BJ (cell line): ENCODE measurements around the gene MGAM2. TPM values are rescaled to one million over a fixed set of nuclear protein-coding genes. Genes with fewer than 3 reads are reported as not detected.

ENCODE experiments used
- CTCF ChIA-PET: fragments of 350-600 bp; formaldehyde crosslinking; extraction: SDS; loops from one replicate; lab custom pipeline; 2021; ENCODE audit warnings: antibody characterized with exemption, inconsistent platforms; lab: Yijun Ruan, JAX
- POLR2A ChIA-PET: fragments of 300-600 bp; sonication (Branson Sonifier 250); formaldehyde crosslinking; extraction: SDS; loops from one replicate; lab custom pipeline; 2021; ENCODE audit warnings: antibody characterized with exemption; lab: Charles Lee
- DNase-seq: peaks from one replicate; pipeline ENCODE4 v3.0.0-alpha.2; 2011; ENCODE audit warnings: low read depth
- H3K27me3 ChIP-seq: 2 replicates; pipeline ENCODE4 v1.6.0; 2011; ENCODE audit warnings: low read length; ENCODE audit not compliant: control insufficient read depth, insufficient read depth
- H3K36me3 ChIP-seq: 2 replicates; pipeline ENCODE4 v1.5.1; 2011; ENCODE audit warnings: low read length; ENCODE audit not compliant: control insufficient read depth, insufficient read depth
- H3K4me3 ChIP-seq: 2 replicates; pipeline ENCODE4 v1.5.1; 2011; ENCODE audit warnings: low read depth, mild to moderate bottlenecking, control low read depth, low read length
- CTCF ChIP-seq: IDR thresholded peaks from 2 replicates; pipeline ENCODE4 v1.5.1; 2011; ENCODE audit warnings: low read depth, mild to moderate bottlenecking, control low read depth, inconsistent platforms, low read length, moderate library complexity; ENCODE audit not compliant: insufficient read depth
- polyA plus RNA-seq: library from polyadenylated mRNA; depleted of rRNA; stranded (reverse); fragments of >200 nt; gene quantifications from 2 replicates; pipeline ENCODE4 v1.2.3, GENCODE V29; 2011

Gene MGAM2
- polyA plus RNA-seq, 1 experiment, result not detected

DNA sequence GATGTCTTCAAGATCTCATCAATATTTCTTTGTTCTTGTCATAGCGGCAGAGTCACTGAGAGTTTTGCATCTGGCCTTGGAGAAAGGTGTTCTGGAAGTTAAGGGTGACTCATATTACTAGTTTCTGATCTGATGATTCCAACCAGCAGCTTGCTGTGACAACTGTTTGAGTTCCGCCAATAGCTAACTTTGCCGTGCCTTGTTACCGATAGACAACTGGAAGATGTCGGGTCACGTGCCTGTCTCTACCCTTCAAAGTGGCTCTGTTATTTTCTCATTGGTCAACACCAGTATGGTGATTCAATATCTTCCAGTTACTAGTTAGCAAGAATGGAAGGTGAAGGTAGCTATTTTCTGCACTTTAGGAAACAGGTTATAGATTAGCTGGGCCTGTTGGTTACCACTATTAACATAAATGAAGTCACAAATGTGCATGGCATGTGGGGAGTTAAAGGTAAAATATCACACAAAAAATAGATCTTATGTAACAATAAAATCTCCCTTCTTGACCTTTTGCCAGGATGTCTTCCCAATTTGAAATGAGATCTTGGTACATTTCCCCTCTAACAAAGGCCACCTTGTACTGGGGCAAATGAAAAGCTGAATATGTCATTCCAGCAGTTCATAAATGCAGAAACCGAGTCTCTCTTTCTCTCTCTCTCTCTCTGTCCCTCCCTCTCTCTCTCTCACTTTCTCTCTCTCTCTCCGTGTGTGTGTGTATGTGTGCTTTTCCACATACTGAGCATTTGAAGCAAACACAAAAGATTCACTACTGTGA lies 2.6 kb upstream of the MGAM2 start:
- no peak for TF ChIP-seq CTCF
- POLR2A ChIA-PET, result no interaction called here
- Histone ChIP-seq H3K4me3 (no peak overlapping the region), H3K27me3 (no peaks in the 10 kb centered on the region), H3K36me3 (no peaks in the 10 kb centered on the region)
- no peak for DNase-seq
- CTCF ChIA-PET, result no interaction called here

DNA sequence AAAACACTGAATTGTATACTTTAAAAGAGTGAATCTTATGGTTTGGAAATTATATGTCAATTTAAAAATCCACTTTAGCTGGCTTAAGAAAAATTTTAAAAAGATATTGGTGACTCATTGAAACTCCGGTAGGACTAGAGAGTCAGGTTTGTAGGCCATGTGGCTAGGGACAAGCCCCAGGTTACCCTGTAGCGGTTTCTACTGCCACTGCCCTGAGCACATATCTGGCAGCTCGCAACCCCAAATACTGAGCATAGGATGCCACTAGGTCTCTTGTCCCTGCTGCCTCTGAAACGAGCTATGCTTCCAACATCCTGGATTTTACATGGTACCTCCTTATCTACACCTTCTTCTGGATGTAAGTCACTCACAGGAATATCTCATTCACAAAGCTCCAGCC lies 1.4 kb upstream of the MGAM2 start:
- POLR2A ChIA-PET, result no interaction called here
- Histone ChIP-seq H3K4me3 (no peak overlapping the region), H3K36me3 (no peaks in the 10 kb centered on the region), H3K27me3 (no peaks in the 10 kb centered on the region)
- TF ChIP-seq CTCF, result no peak
- CTCF ChIA-PET, result no interaction called here
- DNase-seq, result no peak

- DNase-seq, result no peak
- no peaks in the 10 kb centered on the region for H3K36me3 ChIP-seq
- no peaks in the 10 kb centered on the region for H3K27me3 ChIP-seq
- CTCF ChIA-PET, result no interaction called here
- POLR2A ChIA-PET, result no interaction called here
- no peak for TF ChIP-seq CTCF
- H3K4me3 ChIP-seq, result no peak overlapping the region
These were observed 880 bp upstream of the MGAM2 start for GRCh38 chr7:142110638-142111037.

DNA sequence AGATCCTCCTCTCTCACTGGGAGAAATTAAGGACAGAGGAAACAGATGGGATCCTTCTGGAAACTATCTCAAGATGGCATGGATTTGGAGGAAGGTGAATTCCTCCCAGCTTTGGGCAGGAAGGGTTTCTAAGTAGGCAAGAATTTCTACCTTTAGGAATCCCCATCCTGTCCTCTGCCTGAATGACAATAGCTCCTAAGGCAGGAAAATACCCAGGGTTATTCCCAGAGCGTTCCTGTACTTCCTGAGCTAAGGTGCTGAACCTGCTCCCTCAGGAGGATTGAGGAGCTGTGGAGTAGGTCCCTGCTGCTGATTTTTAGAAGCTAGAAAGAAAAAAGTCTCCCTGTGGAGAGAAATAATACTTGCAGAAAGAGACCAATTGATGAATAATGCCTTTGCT lies 568 bp downstream of the MGAM2 start:
- CTCF ChIA-PET, result no interaction called here
- H3K36me3 ChIP-seq, result no peaks in the 10 kb centered on the region
- H3K27me3 ChIP-seq, result no peaks in the 10 kb centered on the region
- DNase-seq, result no peak
- no peak for TF ChIP-seq CTCF
- POLR2A ChIA-PET, result no interaction called here
- no peak overlapping the region for H3K4me3 ChIP-seq

DNA sequence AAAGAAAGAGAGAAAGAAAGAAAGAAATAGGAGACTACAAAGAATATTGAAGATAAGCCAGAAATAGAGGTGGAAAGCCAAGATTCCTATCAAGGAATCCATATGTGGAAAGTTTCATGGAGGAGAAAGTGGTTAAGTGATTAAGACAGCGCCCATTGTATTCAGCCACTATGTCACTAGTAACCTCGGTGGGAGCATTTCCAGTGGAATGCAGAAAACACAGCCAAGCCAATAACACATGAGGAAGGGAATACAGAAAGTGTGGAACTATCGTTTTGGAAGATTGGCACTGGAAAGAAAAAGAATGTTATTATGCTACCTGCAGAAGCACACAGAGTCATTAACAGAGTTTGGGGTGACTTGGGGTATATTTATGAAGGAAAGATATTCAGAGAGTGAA lies 2.7 kb downstream of the MGAM2 start:
- Histone ChIP-seq H3K4me3 (no peak overlapping the region), H3K36me3 (no peaks in the 10 kb centered on the region)

More for the DNA sequence above, 2.7 kb downstream of the MGAM2 start:
- H3K27me3 ChIP-seq, result no peaks in the 10 kb centered on the region
- POLR2A ChIA-PET, result no interaction called here
- no peak for DNase-seq
- CTCF ChIA-PET, result no interaction called here
- TF ChIP-seq CTCF, result no peak
